Astrocyte of the hippocampus (primary cell): ENCODE results near the gene PRND.
"Not testable (repeated sequence)": the region's sequence is repeated elsewhere in the genome, so short reads cannot be mapped to it uniquely, and the experiment has no call there.

ENCODE experiments used
- DNase-seq: peaks from one replicate; pipeline ENCODE4 v3.0.0; 2011; ENCODE audit warnings: low read depth, low spot score

Gene PRND

GRCh38 chr20:4721719-4722118, at the start of gene PRND:
Gene PRND (plus strand): TSS chr20:4721909. CDS start chr20:4724552, 2,643 bp downstream.
- DNase-seq: no peak

GRCh38 chr20:4672948-4673347, 48.8 kb upstream of the PRND start:
- DNase-seq: no peak

- no peak for DNase-seq
Measured at GRCh38 chr20:4673371-4674001, 48.2 kb upstream of the PRND start.

GRCh38 chr20:4674672-4675071, 47.0 kb upstream of the PRND start:
- no peak for DNase-seq

GRCh38 chr20:4677846-4678245, 43.9 kb upstream of the PRND start:
- DNase-seq: no peak

- no peak for DNase-seq
Measured at GRCh38 chr20:4681401-4681800, 40.3 kb upstream of the PRND start.

GRCh38 chr20:4681991-4682401, 39.7 kb upstream of the PRND start:
- no peak for DNase-seq

- DNase-seq: no peak
Measured at GRCh38 chr20:4682682-4683081, 39.0 kb upstream of the PRND start.

GRCh38 chr20:4683261-4683660, 38.4 kb upstream of the PRND start:
- DNase-seq: no peak

- peak; percentile 37 for DNase-seq
Measured at GRCh38 chr20:4684837-4685413, 36.8 kb upstream of the PRND start.

GRCh38 chr20:4685923-4686221, 35.8 kb upstream of the PRND start:
- no peak for DNase-seq

- DNase-seq: no peak
Measured at GRCh38 chr20:4688305-4688704, 33.4 kb upstream of the PRND start.

GRCh38 chr20:4689220-4689619, 32.5 kb upstream of the PRND start:
- DNase-seq: no peak

- DNase-seq: no peak
Measured at GRCh38 chr20:4691753-4692152, 30.0 kb upstream of the PRND start.

- no peak for DNase-seq
Measured at GRCh38 chr20:4694076-4694475, 27.6 kb upstream of the PRND start.

- no peak for DNase-seq
Measured at GRCh38 chr20:4697189-4697830, 24.4 kb upstream of the PRND start.

GRCh38 chr20:4697831-4698221, 23.9 kb upstream of the PRND start:
- no peak for DNase-seq

GRCh38 chr20:4699216-4699615, 22.5 kb upstream of the PRND start:
- DNase-seq: no peak

- no peak for DNase-seq
Measured at GRCh38 chr20:4699957-4700356, 21.8 kb upstream of the PRND start.

- peak; percentile 26 for DNase-seq
Measured at GRCh38 chr20:4702562-4703280, 19.0 kb upstream of the PRND start.

GRCh38 chr20:4703281-4703676, 18.4 kb upstream of the PRND start:
- DNase-seq: no peak

GRCh38 chr20:4706941-4707340, 14.8 kb upstream of the PRND start:
- not testable (repeated sequence) for DNase-seq

- no peak for DNase-seq
Measured at GRCh38 chr20:4708036-4708435, 13.7 kb upstream of the PRND start.
